Effector memory CD4-positive, alpha-beta T cell (primary cell): Measurements from ENCODE around the gene CDCA7L.
"Not testable (repeated sequence)": the region's sequence is repeated elsewhere in the genome, so short reads cannot be mapped to it uniquely, and the experiment has no call there.

Source experiments
- DNase-seq, 3 donors: peaks; one replicate each; pipeline ENCODE4 v3.0.0-alpha.2; 2020
- H3K27ac ChIP-seq: 2 replicates; pipeline ENCODE4 v1.7.0; 2013; ENCODE audit warnings: mild to moderate bottlenecking, low read length, moderate library complexity; ENCODE audit not compliant: insufficient read depth, poor library complexity, severe bottlenecking
- H3K27me3 ChIP-seq: replicated peaks from 2 replicates; pipeline ENCODE4 v1.7.0; 2013; ENCODE audit warnings: mild to moderate bottlenecking, low read length; ENCODE audit not compliant: insufficient read depth, control insufficient read depth, poor library complexity, severe bottlenecking
- H3K36me3 ChIP-seq: 2 replicates; pipeline ENCODE4 v1.7.0; 2013; ENCODE audit warnings: mild to moderate bottlenecking, low read length, moderate library complexity; ENCODE audit not compliant: control insufficient read depth, insufficient read depth
- H3K4me1 ChIP-seq: 2 replicates; pipeline ENCODE4 v1.7.0; 2013; ENCODE audit warnings: low read length, mild to moderate bottlenecking; ENCODE audit not compliant: control insufficient read depth, insufficient read depth, poor library complexity, severe bottlenecking
- H3K4me3 ChIP-seq: 2 replicates; pipeline ENCODE4 v1.7.0; 2013; ENCODE audit warnings: low read length, low read depth, mild to moderate bottlenecking; ENCODE audit not compliant: insufficient read depth, poor library complexity, severe bottlenecking
- H3K9me3 ChIP-seq: 2 replicates; pipeline ENCODE4 v1.7.0; 2013; ENCODE audit warnings: mild to moderate bottlenecking, low read length, moderate library complexity; ENCODE audit not compliant: control insufficient read depth

Gene CDCA7L

GRCh38 chr7:21946222-21946709 is 567 bp upstream of the CDCA7L start:
- Histone ChIP-seq H3K27ac (no peak overlapping the region), H3K4me1 (peaks cover 9% of the 10 kb centered on the region), H3K27me3 (no peaks in the 10 kb centered on the region), H3K4me3 (peak overlapping the region; percentile 48), H3K36me3 (no peaks in the 10 kb centered on the region), H3K9me3 (no peaks in the 10 kb centered on the region)
- no peak for DNase-seq

GRCh38 chr7:21944616-21945453 is 864 bp downstream of the CDCA7L start:
- peaks cover 9% of the 10 kb centered on the region for H3K4me1 ChIP-seq
- no peaks in the 10 kb centered on the region for H3K36me3 ChIP-seq

GRCh38 chr7:21943436-21943835 is 2.3 kb downstream of the CDCA7L start:
- Histone ChIP-seq H3K4me3 (no peak overlapping the region), H3K27me3 (no peaks in the 10 kb centered on the region), H3K27ac (no peak overlapping the region), H3K36me3 (no peaks in the 10 kb centered on the region), H3K4me1 (peaks cover 9% of the 10 kb centered on the region), H3K9me3 (no peaks in the 10 kb centered on the region)
- no peak for DNase-seq

More at GRCh38 chr7:21944616-21945453, 864 bp downstream of the CDCA7L start:
- Histone ChIP-seq H3K4me3 (peak overlapping the region; percentile 48), H3K27ac (no peak overlapping the region), H3K27me3 (no peaks in the 10 kb centered on the region), H3K9me3 (no peaks in the 10 kb centered on the region)
- no peak for DNase-seq

GRCh38 chr7:21942955-21943354 is 2.7 kb downstream of the CDCA7L start:
- H3K4me1 ChIP-seq = peaks cover 9% of the 10 kb centered on the region
- H3K4me3 ChIP-seq = no peak overlapping the region
- no peak for DNase-seq
- no peaks in the 10 kb centered on the region for H3K36me3 ChIP-seq
- no peaks in the 10 kb centered on the region for H3K9me3 ChIP-seq
- H3K27me3 ChIP-seq = no peaks in the 10 kb centered on the region
- no peak overlapping the region for H3K27ac ChIP-seq

GRCh38 chr7:21941611-21942141 is 4.0 kb downstream of the CDCA7L start:
- Histone ChIP-seq H3K27me3 (no peaks in the 10 kb centered on the region), H3K4me3 (no peak overlapping the region), H3K4me1 (peaks cover 9% of the 10 kb centered on the region), H3K36me3 (no peaks in the 10 kb centered on the region), H3K27ac (no peak overlapping the region), H3K9me3 (no peaks in the 10 kb centered on the region)
- no peak for DNase-seq

GRCh38 chr7:21939858-21940372 is 5.8 kb downstream of the CDCA7L start:
- DNase-seq = no peak
- Histone ChIP-seq H3K4me3 (no peak overlapping the region), H3K9me3 (no peaks in the 10 kb centered on the region), H3K4me1 (peaks cover 8% of the 10 kb centered on the region), H3K36me3 (no peaks in the 10 kb centered on the region), H3K27ac (no peak overlapping the region), H3K27me3 (no peaks in the 10 kb centered on the region)

GRCh38 chr7:21939136-21939857 is 6.4 kb downstream of the CDCA7L start:
- DNase-seq = no peak
- Histone ChIP-seq H3K27ac (no peak overlapping the region), H3K4me1 (peaks cover 4% of the 10 kb centered on the region), H3K27me3 (no peaks in the 10 kb centered on the region), H3K4me3 (no peak overlapping the region), H3K9me3 (no peaks in the 10 kb centered on the region), H3K36me3 (no peaks in the 10 kb centered on the region)

- Histone ChIP-seq H3K27ac (no peak overlapping the region), H3K4me3 (no peak overlapping the region), H3K27me3 (no peaks in the 10 kb centered on the region), H3K9me3 (no peaks in the 10 kb centered on the region), H3K4me1 (no peaks in the 10 kb centered on the region), H3K36me3 (no peaks in the 10 kb centered on the region)
- DNase-seq = no peak
These were observed 7.2 kb downstream of the CDCA7L start for GRCh38 chr7:21938463-21938862.

GRCh38 chr7:21934808-21935207 is 10.9 kb downstream of the CDCA7L start:
- Histone ChIP-seq H3K27me3 (no peaks in the 10 kb centered on the region), H3K9me3 (no peaks in the 10 kb centered on the region), H3K36me3 (no peaks in the 10 kb centered on the region), H3K27ac (no peak overlapping the region), H3K4me3 (no peak overlapping the region), H3K4me1 (no peaks in the 10 kb centered on the region)
- DNase-seq = no peak

- H3K4me1 ChIP-seq, H3K4me3 ChIP-seq: not testable (repeated sequence)
These were observed 12.4 kb downstream of the CDCA7L start for GRCh38 chr7:21933293-21933692.

More at GRCh38 chr7:21933293-21933692, 12.4 kb downstream of the CDCA7L start:
- not testable (repeated sequence) for H3K27me3 ChIP-seq, H3K9me3 ChIP-seq, H3K36me3 ChIP-seq, DNase-seq, H3K27ac ChIP-seq
